HG03025 (cell line): ENCODE measurements around the gene NAV1.

Experiments used
- ATAC-seq: cut with Tn5 transposase; IDR thresholded peaks from one replicate; pipeline ENCODE4 v1.9.1; 2021; ENCODE audit warnings: mild to moderate bottlenecking, moderate library complexity; ENCODE audit not compliant: unreplicated experiment, low FRiP score

The NAV1 gene

DNA sequence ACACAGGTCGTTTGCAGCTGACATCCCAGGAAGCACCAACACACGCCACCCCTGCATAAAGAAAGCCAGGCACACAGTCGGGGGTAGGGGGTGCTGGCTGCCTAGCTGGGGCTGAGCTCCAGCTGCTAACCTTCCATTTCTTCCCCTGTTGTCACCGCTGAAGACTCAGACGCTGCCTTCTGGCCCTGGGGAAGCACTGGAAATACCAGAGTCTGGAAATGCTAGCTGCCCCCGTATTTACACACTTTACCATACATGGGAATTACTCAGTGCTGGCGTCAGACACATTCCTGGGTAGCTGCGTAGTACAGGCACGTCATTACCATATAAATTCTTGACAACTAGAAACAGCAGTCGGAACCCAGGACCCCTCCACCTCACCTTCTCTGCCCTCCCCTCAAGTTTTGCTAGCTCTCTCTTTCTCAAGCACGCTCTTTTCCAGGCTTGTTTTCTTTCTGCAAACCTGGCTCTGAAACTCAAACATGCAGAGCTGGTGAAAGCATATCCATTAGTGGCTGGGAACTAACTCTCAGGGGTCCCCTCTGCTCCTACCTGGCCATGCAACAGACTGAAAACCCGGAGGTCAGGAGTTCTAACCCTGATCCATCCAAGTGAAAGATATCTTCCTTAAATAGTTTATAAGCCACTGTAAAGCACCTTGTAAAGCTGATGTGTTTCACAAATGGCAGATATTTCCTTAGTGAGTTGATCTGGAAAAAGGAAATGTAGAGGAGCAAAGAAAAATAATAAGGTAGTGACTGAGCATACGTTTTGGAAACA is 35.3 kb upstream of the NAV1 start:
- no peak for ATAC-seq

DNA sequence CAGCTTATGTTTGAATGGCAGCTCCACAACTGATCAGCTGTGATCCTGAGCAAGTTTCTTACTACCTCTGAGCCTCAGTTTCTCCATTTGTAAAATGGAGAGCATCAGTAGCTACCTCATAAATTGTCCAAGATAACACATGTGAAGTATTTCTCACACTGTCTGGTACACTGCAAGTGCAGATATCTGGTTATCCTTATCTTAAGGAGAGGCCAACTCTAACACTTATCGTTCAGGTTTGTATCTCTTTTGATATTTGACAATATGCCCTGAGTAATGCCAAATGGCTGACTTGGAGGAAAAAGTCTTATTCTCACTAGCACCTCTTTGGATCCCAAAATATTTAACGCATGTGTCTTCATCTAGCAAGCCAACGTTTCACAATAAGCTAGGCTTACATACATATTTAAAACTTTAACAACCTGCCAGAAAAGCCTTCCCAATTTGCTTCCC is 34.7 kb upstream of the NAV1 start:
- no peak for ATAC-seq

DNA sequence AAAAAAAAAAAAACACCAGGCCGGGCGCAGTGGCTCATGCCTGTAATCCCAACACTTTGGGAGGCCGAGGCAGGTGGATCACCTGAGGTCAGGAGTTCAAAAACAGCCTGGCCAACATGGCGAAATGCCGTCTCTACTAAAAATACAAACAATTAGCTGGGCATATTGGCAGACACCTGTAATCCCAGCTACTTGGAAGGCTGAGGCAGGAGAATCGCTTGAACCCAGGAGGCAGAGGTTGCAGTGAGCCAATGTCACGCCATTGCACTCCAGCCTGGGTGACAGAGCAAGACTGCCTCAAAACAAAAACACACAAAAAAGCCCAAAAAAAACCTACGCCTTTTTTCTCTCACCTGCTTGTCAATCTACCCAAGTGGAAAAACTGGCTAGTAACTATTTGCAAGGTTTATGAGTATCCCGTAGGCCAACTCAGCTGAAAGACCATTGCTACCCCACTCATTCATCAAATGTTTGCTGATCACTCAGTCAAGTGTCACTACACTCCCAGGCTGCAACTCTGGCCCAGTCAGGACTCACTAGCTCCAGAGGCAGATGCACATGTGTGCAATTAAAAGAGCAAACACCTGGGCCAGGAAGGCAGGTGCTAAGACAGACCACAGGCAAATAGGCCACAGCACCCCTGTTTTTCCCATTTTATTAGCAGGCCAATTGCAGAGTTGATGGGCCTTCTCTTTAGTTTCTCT is 34.0 kb upstream of the NAV1 start:
- no peak for ATAC-seq

DNA sequence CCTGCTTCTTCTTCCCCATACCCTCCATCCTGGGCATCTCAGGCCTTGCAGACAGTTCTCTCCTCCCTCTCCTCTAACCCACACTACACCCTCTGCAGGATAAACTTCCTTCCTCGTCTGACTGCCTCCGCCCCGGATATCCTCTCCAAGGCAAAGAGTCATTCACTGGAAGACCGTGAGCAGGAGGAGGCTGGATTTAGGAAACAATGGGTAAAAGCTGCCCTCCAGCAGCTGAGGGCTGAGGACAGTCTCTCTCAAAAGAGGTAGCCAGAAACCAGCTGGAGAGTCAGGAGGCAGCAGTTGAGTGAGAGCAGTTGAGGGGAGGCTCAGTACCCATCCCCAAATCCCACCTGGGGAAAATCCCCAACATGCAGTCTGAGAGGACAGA is 33.4 kb upstream of the NAV1 start:
- no peak for ATAC-seq

DNA sequence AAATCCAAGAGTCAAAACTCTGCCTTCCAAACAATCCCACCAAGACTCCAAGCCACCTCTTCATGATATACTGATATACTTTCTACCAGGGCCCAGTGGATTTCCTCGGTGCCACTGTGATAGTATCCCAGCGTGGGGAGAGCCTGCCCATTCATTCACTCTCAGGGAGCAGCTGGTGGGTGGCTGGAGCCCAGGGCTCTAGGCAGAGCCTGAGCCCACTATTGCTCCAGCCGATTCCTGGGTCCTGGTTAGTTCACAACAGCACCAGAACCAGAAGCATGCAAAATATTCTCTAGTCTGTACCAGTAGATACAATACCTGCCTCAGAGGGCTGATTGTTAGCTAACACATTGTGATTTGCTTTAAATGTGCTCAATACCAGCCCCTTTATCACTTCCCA is 32.8 kb upstream of the NAV1 start:
- no peak for ATAC-seq

DNA sequence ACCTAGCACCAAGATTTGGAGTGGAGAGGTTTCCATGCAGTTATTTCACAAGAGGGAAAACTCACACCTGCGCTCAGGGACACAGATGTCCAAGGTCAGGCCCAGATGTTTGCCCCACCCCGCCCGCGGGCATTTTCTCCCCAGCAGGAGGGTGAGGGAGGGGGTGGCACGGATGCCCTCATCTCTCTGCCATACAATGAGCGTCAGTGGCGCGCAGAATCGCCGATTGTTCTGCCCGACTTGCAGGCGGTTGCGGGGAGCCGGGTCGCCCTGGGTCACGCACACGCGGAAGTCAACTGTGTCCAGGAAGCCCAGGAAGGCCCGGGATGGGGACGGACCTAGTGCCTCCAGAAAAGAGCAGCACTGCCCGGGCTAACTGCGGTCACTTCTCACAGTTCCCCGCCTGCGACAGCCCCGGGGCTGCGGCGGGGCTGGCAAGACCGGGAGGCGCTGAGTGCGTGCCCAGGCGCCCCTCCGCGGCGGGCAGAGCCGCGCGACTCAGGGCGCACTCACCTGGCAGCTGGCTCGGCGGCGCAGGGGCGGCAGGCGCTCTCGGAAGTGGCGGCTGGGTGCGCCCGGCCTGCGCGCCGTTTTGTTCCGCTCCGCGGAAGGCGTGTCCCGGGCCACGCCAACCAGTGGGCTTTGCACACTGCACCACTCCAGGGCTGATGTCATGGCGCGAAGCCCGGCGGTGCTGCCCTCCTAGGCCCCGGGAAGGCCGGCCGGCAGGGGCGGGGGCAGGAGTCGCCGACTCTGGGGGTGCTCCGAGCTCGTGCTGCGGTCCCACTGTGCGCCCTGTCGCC is 32.2 kb upstream of the NAV1 start, which contains the start of gene CSRP1:
Gene CSRP1 (minus strand): TSS at position 567 of the 803 bp plus-strand sequence. CDS start 10,820 bp downstream, outside the sequence.
- ATAC-seq, result peak; percentile 73

DNA sequence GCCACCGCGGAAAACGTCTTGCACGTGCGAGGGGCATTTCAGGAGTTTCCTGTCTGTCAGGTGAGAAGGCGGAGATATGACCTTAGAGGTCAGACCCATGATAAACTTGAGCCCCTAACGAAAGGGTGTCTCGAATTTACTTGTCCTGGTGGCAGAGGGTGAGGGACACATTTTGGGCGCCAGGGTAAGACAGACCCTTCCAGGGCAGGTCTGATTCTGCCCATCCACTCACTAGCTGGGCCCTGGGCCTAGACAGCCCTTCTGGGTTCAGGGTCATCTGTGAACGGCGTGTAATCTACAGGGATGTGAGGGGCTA is 31.6 kb upstream of the NAV1 start:
- ATAC-seq, result no peak

DNA sequence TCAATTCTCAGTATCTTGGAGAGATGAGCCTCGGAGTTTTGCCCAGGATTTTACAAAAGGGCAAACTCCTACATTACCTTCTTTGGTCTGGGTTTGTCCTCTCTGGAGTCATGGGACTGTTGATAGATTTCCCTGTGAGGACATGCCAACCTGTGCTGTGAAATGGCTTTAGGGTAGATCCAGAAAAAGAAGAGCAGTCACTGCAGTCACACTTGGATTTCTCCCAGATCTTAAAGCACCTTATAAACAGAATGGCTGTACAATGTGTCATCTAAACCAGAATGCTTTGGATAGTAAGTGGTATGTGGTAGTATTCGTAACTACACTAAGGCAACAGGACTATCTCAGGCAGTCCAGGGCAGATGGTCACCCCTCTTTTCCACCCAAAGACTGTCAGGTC is 30.1 kb upstream of the NAV1 start:
- ATAC-seq, result no peak

DNA sequence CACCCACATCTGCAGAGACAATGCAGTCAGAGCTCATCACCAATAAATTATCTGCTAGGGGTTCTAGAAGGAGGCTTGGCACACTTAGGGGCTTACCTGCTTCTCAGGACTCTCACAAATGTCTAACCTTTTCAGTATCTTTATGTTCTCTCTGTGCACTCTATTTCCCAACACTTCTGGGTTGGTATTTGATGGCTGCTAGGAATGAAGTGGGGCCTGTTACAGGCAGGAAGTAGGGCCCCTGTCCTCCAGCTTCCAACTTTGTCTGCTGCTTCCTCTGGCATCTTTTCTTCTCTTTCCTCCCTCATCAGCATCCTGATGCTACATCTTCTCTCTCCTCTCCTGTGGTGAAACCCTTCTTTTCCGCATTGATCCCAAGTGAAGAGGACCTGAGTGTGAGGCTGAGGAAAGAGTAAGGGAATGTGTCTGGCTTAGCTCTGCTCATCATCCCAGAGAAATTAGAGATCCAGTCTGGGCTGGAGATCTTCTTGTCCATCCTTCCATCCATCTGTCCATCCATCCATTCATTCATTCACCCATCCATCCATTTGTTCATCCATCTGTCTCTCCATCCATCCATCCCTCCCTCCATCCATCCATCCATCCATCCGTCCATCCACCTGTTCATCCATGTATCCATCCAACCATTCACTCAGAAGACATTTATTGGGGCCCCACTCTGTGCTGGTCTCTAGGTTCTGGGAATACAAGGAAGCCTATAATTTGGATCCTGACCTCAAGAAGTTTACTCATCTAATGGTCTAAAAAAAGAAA is 29.1 kb upstream of the NAV1 start:
- ATAC-seq, result no peak

DNA sequence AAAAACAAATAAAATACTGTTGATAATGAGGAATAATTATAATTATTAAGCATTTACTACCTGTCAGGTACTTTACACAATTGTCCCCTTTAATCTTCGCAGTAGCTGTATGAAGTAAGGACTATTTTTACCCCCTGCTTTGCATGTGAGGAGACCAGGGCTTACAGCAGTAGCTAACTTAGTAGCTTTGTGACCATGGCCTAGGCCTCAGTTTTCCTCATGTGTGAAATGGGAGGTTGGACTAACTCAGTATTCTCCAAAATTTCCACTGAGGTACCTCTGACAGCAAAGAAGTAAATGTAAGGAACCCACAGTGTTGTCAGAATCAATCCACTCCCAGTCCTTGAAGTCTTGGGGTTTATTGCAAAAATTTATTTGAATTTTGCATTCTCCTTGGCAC is 28.2 kb upstream of the NAV1 start:
- ATAC-seq, result no peak

DNA sequence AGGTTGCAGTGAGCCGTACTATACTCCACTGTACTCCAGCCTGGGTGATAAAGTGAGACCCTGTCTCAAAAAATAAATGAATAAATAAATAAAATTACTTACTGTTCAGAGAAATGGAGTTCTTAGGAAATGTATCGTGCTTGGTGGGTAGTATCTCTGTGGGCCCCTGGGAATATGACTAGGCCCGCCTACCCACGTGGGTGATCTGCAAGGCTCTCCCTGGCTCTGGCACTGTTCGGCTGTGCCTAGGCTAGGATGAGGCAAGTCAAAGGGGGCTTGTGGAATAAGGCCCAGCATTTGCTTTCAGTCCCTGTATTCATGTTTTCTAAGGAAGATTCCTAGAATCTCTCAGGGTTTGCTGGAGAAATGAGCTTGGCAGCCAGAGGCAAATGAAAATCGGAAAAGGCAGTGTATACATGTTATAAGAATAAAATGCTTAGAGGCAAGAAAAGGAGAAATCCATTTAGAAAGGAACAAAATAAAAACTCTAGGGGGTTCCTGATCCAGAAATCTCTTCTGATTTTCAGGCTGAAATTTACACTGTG is 27.5 kb upstream of the NAV1 start:
- no peak for ATAC-seq

DNA sequence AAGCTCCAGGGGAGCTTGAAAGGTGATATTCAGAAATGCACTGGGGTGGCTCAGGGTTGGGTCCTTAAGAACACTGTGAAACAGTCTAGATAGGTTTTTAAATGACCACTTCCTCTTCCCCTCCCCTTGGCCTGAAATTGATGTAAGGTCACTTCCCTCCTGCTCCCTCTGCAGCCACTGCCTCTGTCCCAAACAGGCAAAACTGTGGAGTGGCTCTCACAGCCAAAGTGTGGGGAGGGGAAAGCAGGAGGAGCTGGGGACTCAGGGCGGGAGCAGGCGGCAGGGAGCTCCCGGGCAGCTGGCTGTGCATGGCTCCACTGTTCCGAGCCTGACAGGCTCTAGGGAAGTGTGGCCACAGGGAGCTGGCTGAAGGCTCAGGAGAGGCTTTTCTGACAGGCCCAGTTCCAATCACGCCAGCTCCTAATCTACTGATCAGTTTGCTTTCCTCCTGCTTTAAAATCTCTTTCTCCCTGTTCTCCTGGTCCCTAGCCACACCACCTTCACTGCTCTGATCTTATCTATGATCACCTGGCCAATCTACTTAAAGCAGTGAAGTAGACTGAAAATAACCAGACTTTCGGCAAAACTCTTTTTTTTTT is 26.9 kb upstream of the NAV1 start:
- ATAC-seq, result peak; percentile 50

DNA sequence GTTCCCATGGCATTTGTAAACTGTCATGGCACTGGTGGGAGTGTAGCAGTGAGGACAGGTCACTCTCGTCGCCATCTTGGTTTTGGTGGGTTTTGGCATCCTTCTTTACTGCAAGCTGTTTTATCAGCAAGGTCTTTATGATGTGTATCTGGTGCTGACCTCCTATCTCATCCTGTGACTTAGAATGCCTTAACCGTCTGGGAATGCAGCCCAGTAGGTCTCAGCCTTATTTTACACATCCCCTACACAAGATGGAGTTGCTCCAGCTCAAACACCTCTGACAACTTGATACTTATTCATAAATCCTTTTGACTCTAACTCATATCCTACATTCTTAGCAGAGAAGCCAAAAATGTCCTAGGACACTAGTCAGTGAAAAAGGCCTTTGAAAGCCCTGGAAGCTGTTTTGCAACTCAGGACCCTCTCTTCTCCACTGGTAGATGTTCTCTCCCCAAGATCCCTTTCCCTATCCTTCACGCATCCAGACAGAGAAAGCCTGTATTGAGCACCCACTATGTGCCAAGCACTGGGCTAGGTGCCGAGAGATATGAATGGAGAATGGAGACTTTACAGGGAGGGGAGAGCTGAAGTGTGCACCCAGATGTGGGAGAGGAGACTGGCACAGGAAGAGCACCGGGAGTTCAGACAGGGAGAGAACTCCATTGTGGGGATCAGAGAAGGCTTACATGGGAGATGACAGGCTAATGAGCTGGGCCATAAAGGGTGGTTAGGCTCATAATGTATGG is 25.3 kb upstream of the NAV1 start:
- no peak for ATAC-seq

DNA sequence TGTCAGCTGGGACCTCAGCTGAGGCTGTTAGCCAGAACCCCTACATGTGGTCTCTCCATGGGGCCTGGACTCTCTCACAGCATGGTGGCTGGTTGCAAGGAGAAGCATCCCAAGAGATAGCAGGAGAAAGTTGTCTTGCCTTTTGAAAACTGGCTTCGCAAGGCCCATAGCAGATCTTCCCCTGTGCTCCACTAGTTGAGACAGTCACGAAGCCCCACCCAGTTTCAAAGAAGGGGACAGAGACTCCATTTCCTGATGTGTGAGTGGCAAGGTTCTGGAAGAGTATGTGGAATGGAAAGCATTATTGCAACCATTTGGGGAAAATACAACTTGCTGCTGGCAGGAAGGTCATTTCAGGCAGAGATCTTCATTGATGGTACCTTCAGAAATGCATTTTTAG is 24.5 kb upstream of the NAV1 start:
- ATAC-seq, result no peak

DNA sequence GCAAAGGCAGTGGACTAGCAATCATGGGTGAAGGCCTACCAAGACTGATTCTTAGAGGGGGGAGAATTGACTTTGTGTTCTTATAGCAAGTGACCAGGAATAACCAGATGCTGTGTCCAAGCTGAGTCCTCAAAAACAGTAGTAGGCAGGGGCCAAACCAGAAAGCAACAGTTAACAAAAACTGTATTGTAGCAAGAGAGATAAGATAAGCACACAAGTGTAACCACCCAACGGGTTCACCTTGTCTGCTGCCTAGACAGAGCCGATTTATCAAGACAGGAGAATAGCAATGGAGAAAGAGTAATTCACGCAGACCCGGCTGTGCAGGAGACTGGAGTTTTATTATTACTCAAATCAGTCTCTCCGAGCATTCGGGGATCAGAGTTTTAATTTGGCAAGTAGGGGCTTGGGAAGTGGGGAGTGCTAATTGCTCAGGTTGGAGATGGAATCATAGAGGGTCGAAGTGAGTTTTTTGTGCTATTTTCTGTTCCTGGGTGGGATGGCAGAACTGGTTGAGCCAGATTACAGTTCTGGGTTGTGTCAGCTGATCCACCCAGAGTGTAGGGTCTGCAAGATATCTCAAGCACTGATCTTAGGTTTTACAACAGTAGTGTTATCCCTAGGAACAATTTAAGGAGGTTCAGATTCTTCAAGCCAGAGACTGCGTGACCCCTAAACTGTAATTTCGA is 23.7 kb upstream of the NAV1 start:
- no peak for ATAC-seq

DNA sequence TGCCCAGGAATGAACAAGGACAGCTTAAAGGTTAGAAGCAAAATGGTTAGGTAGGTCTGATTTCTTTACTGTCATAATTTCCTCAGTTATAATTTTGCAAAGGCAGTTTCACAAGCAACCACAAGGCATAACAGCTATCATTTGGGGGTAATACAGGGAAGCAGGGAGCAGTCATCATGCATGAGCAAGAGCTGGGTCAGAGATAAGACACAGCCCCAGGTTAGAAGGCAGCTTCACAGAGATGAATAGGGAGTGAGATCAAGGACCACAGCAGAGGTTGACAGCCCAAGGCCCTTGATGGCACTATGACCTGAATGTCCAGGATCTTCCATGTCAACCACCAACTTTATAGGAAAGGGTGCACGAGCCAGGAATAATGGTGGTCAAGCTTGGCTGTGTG is 23.0 kb upstream of the NAV1 start:
- no peak for ATAC-seq

DNA sequence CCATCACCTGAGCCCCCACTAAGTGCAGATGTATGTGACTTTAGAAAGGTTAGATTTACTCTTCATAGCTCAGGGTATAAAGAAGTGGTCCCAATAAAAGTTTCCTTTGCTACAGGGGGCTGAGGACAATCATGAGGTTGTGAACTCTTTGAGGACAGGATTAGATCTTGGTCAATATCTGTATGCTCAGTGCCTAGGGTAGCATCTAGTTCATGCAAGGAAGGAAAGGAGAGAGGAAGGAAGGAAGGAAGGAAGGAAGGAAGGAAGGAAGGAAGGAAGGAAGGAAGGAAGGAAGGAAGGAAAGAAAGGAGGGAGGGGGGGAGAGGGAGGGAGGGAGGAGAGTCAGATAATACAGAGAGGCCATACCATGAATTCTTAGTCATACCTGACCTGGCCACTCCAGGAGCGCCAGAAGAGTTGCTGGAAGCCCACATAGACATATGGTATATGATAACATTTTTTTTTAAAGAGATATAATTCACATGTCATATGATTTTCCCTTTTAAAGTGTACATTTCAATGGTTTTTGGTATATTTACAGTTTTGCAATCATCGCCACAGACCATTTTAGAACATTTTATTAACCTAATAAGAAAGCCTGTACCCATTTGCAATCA is 22.3 kb upstream of the NAV1 start:
- ATAC-seq, result no peak

DNA sequence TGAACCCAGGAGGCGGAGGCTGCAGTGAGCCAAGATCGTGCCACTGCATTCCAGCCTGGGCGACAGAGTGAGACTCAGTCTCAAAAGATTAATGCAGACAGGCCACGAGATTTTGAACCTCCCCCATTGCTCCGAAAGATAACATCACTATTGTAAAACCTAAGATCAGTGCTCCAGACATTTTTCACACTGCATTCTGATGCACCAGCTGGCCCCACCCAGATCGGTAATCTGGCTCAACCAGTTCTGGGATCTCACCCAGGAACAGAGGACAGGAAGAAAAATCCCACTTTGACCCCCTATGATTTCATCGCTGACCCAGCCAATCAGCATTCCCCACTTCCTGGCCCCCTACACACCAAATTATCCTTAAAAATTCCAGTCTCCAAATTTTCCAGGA is 21.3 kb upstream of the NAV1 start:
- no peak for ATAC-seq
